HCT116 (cell line): ENCODE measurements around the gene OCSTAMP.

Source experiments
- CEBPB ChIP-seq: IDR thresholded peaks from 2 replicates; pipeline ENCODE4 v1.6.1; 2012; ENCODE audit warnings: low read depth
- CTCF ChIP-seq, 3 experiments: fragments of 200-600 bp in 1 of 3; sonication (generic) in 1 of 3; IDR thresholded peaks in 2 of 3; conservative IDR thresholded peaks in 1 of 3; 2 replicates each; pipeline ENCODE4 v1.5.1; 2012 to 2017; ENCODE audit warnings: low read depth in 2 of 3, low read length in 2 of 3, antibody characterized with exemption in 1 of 3, borderline replicate concordance in 1 of 3, control low read depth in 1 of 3, mild to moderate bottlenecking in 1 of 3, mixed read lengths in 1 of 3, mixed run types in 1 of 3, moderate library complexity in 1 of 3; ENCODE audit not compliant: insufficient read depth in 1 of 3
- EZH2 ChIP-seq: fragments of 200-600 bp; sonication (generic); IDR thresholded peaks from 2 replicates; pipeline ENCODE4 v1.6.1; 2017; ENCODE audit warnings: antibody characterized with exemption, mixed run types
- EZH2phosphoT487 ChIP-seq: fragments of 200-600 bp; IDR thresholded peaks from 2 replicates; pipeline ENCODE4 v1.6.1; 2018; ENCODE audit warnings: antibody characterized with exemption, borderline replicate concordance
- JUND ChIP-seq: IDR thresholded peaks from 2 replicates; pipeline ENCODE4 v1.6.1; 2012
- MAX ChIP-seq: IDR thresholded peaks from 2 replicates; pipeline ENCODE4 v1.6.1; 2012
- POLR2A ChIP-seq: IDR thresholded peaks from 2 replicates; pipeline ENCODE4 v1.7.0; 2011; ENCODE audit warnings: borderline replicate concordance; ENCODE audit not compliant: insufficient read depth, insufficient read length; ENCODE audit errors: extremely low read depth
- RAD21 ChIP-seq: IDR thresholded peaks from 2 replicates; pipeline ENCODE4 v1.6.1; 2012; ENCODE audit warnings: low read depth, mild to moderate bottlenecking
- REST ChIP-seq: IDR thresholded peaks from 2 replicates; pipeline ENCODE4 v1.6.1; 2012; ENCODE audit warnings: low read depth
- SIN3A ChIP-seq: IDR thresholded peaks from 2 replicates; pipeline ENCODE4 v1.6.1; 2012; ENCODE audit warnings: low read depth
- TCF7L2 ChIP-seq: IDR thresholded peaks from 2 replicates; pipeline ENCODE4 v1.7.0; 2011; ENCODE audit warnings: borderline replicate concordance, inconsistent platforms; ENCODE audit not compliant: insufficient read depth, insufficient read length; ENCODE audit errors: extremely low read depth
- ZFX ChIP-seq: fragments of 450-650 bp; IDR thresholded peaks from 2 replicates; pipeline ENCODE4 v1.6.1; 2017
- ZNF274 ChIP-seq: fragments of 200-500 bp; sonication (Bioruptor generic); IDR thresholded peaks from 2 replicates; pipeline ENCODE4 v1.6.1; 2014; ENCODE audit warnings: mild to moderate bottlenecking, low read depth, low read length, inconsistent platforms
- TF ChIP-seq, protein P1 (sequence below): IDR thresholded peaks from 2 replicates; pipeline ENCODE4 v1.6.1; 2011; ENCODE audit warnings: mild to moderate bottlenecking, low read length, moderate library complexity; ENCODE audit not compliant: insufficient replicate concordance; ENCODE audit errors: extremely low read depth

GRCh38 chr20:46557231-46557956 lies 6.9 kb upstream of the OCSTAMP start:
- no peak for TF ChIP-seq RAD21
- TF ChIP-seq CTCF (IDR thresholded peaks at IDR 0.05 in 2 of 3, conservative IDR thresholded peaks at IDR 0.05 in 1 of 3; ENCODE audit: borderline replicate concordance in 1 of 3, insufficient read depth in 1 of 3, low read depth in 2 of 3, low read length in 2 of 3), result no peak
- TF ChIP-seq, protein P1, sequence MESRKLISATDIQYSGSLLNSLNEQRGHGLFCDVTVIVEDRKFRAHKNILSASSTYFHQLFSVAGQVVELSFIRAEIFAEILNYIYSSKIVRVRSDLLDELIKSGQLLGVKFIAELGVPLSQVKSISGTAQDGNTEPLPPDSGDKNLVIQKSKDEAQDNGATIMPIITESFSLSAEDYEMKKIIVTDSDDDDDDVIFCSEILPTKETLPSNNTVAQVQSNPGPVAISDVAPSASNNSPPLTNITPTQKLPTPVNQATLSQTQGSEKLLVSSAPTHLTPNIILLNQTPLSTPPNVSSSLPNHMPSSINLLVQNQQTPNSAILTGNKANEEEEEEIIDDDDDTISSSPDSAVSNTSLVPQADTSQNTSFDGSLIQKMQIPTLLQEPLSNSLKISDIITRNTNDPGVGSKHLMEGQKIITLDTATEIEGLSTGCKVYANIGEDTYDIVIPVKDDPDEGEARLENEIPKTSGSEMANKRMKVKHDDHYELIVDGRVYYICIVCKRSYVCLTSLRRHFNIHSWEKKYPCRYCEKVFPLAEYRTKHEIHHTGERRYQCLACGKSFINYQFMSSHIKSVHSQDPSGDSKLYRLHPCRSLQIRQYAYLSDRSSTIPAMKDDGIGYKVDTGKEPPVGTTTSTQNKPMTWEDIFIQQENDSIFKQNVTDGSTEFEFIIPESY, result no peak
- no peak for TF ChIP-seq EZH2
- no peak for TF ChIP-seq ZFX
- TF ChIP-seq REST, result no peak
- TF ChIP-seq POLR2A, result no peak
- no peak for TF ChIP-seq EZH2phosphoT487
- no peak for TF ChIP-seq ZNF274
- TF ChIP-seq TCF7L2, result no peak
- no peak for TF ChIP-seq MAX
- no peak for TF ChIP-seq CEBPB
- TF ChIP-seq JUND, result no peak
- TF ChIP-seq SIN3A, result no peak
